ENCODE measurements around the gene CTIF.

GRCh38 chr18:48595703-48596218 is 56.9 kb downstream of the CTIF start:
- TF ChIP-seq YY1 (IDR thresholded peaks at IDR 0.05; ENCODE audit: low read depth) (no peak), TAF1 (IDR thresholded peaks at IDR 0.05; ENCODE audit: low read depth) (no peak), USF1 (IDR thresholded peaks at IDR 0.05) (no peak), EP300 (IDR thresholded peaks at IDR 0.05; ENCODE audit: borderline replicate concordance) (no peak), RAD21 (IDR thresholded peaks at IDR 0.05; ENCODE audit: low read depth) (no peak), MAX (IDR thresholded peaks at IDR 0.05) (no peak), CEBPB (IDR thresholded peaks at IDR 0.05) (no peak), NFIC (IDR thresholded peaks at IDR 0.05) (no peak), TCF12 (IDR thresholded peaks at IDR 0.05; ENCODE audit: low read depth) (no peak), ZBTB7A (IDR thresholded peaks at IDR 0.05; ENCODE audit: low read depth) (no peak)
- TF ChIP-seq, protein P1, sequence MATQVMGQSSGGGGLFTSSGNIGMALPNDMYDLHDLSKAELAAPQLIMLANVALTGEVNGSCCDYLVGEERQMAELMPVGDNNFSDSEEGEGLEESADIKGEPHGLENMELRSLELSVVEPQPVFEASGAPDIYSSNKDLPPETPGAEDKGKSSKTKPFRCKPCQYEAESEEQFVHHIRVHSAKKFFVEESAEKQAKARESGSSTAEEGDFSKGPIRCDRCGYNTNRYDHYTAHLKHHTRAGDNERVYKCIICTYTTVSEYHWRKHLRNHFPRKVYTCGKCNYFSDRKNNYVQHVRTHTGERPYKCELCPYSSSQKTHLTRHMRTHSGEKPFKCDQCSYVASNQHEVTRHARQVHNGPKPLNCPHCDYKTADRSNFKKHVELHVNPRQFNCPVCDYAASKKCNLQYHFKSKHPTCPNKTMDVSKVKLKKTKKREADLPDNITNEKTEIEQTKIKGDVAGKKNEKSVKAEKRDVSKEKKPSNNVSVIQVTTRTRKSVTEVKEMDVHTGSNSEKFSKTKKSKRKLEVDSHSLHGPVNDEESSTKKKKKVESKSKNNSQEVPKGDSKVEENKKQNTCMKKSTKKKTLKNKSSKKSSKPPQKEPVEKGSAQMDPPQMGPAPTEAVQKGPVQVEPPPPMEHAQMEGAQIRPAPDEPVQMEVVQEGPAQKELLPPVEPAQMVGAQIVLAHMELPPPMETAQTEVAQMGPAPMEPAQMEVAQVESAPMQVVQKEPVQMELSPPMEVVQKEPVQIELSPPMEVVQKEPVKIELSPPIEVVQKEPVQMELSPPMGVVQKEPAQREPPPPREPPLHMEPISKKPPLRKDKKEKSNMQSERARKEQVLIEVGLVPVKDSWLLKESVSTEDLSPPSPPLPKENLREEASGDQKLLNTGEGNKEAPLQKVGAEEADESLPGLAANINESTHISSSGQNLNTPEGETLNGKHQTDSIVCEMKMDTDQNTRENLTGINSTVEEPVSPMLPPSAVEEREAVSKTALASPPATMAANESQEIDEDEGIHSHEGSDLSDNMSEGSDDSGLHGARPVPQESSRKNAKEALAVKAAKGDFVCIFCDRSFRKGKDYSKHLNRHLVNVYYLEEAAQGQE (IDR thresholded peaks at IDR 0.05; ENCODE audit: low read depth) = no peak
